H1 (cell line): ENCODE data around the gene RIMS3. TPM values are rescaled to one million over a fixed set of nuclear protein-coding genes. Genes with fewer than 3 reads are reported as not detected.

ENCODE experiments used
- CTCF ChIA-PET: fragments of 300-600 bp; sonication (Branson Sonifier 250); formaldehyde crosslinking; loops from one replicate; lab custom pipeline; 2021; ENCODE audit not compliant: partially characterized antibody; lab: Charles Lee
- POLR2A ChIA-PET: fragments of 300-600 bp; sonication (Branson Sonifier 250); formaldehyde crosslinking; loops from one replicate; lab custom pipeline; 2021; ENCODE audit warnings: inconsistent platforms; ENCODE audit not compliant: partially characterized antibody; lab: Charles Lee
- DNase-seq, 2 experiments: peaks; one replicate each; pipeline versions ENCODE4 v3.0.0 to v3.0.0-alpha.2; 2010 to 2022; ENCODE audit warnings: low spot score in 2 of 2, low read depth in 1 of 2, mixed read lengths in 1 of 2
- FAIRE-seq: peaks from 2 replicates; lab custom pipeline; 2011; peaks lifted over from hg19 to GRCh38; lab: Jason Lieb, UNC
- H2AFZ ChIP-seq: 2 replicates; pipeline ENCODE4 v1.8.1; 2012; ENCODE audit warnings: low read length, inconsistent platforms
- H2AK5ac ChIP-seq: 2 replicates; pipeline ENCODE4 v1.6.1; 2013; ENCODE audit warnings: low read depth, low read length
- H2BK120ac ChIP-seq: replicated peaks from 2 replicates; pipeline ENCODE3; 2013; ENCODE audit warnings: low read depth, low read length, inconsistent platforms
- H2BK12ac ChIP-seq: 2 replicates; pipeline ENCODE4 v1.6.1; 2013; ENCODE audit warnings: low read depth, low read length
- H2BK15ac ChIP-seq: 2 replicates; pipeline ENCODE4 v1.6.1; 2013; ENCODE audit warnings: low read length
- H2BK20ac ChIP-seq: 2 replicates; pipeline ENCODE4 v1.6.1; 2013; ENCODE audit warnings: low read length
- H2BK5ac ChIP-seq: 2 replicates; pipeline ENCODE4 v1.6.1; 2013; ENCODE audit warnings: low read depth, low read length
- H3K14ac ChIP-seq: 2 replicates; pipeline ENCODE4 v1.6.1; 2013; ENCODE audit warnings: inconsistent platforms; ENCODE audit not compliant: insufficient read length
- H3K18ac ChIP-seq: 2 replicates; pipeline ENCODE4 v1.6.1; 2013; ENCODE audit warnings: low read length; ENCODE audit errors: extremely low read depth
- H3K23ac ChIP-seq: 2 replicates; pipeline ENCODE4 v1.6.1; 2013; ENCODE audit warnings: inconsistent platforms; ENCODE audit not compliant: insufficient read length
- H3K23me2 ChIP-seq: 2 replicates; pipeline ENCODE4 v1.6.1; 2013; ENCODE audit warnings: low read depth, low read length
- H3K27ac ChIP-seq: 2 replicates; pipeline ENCODE4 v1.6.1; 2011; ENCODE audit warnings: low read depth, low read length, inconsistent platforms
- H3K27me3 ChIP-seq, 4 experiments: replicated peaks in 1 of 4; 1 replicate in 1 of 4; 2 replicates in 3 of 4; pipeline versions ENCODE4 v1.6.1 to v1.8.1; 2011 to 2013; ENCODE audit warnings: low read length in 3 of 4, mild to moderate bottlenecking in 3 of 4, inconsistent platforms in 2 of 4, mixed read lengths in 2 of 4, moderate library complexity in 1 of 4; ENCODE audit not compliant: control insufficient read depth in 3 of 4, insufficient read depth in 3 of 4; ENCODE audit errors: extremely low read depth in 1 of 4
- H3K36me3 ChIP-seq, 4 experiments: 2 replicates each; pipeline versions ENCODE4 v1.6.1 to v1.8.1; 2011 to 2013; ENCODE audit warnings: mild to moderate bottlenecking in 4 of 4, low read length in 3 of 4, moderate library complexity in 2 of 4, control low read depth in 1 of 4, inconsistent platforms in 1 of 4; ENCODE audit not compliant: insufficient read depth in 4 of 4, control insufficient read depth in 2 of 4
- H3K4ac ChIP-seq: replicated peaks from 2 replicates; pipeline ENCODE3; 2013; ENCODE audit warnings: low read length, low read depth, mixed read lengths, inconsistent platforms; ENCODE audit not compliant: insufficient read length
- H3K4me1 ChIP-seq, 4 experiments: replicated peaks in 1 of 4; 1 replicate in 1 of 4; 2 replicates in 3 of 4; pipeline versions ENCODE4 v1.6.1 to v1.8.1; 2011 to 2013; ENCODE audit warnings: low read length in 3 of 4, inconsistent platforms in 2 of 4, mixed read lengths in 1 of 4; ENCODE audit not compliant: insufficient read depth in 4 of 4, control insufficient read depth in 3 of 4
- H3K4me2 ChIP-seq, 2 experiments: 2 replicates each; pipeline versions ENCODE4 v1.6.1 to v1.8.1; 2011 to 2013; ENCODE audit warnings: low read depth in 2 of 2, low read length in 2 of 2, control low read depth in 1 of 2, inconsistent platforms in 1 of 2, mild to moderate bottlenecking in 1 of 2; ENCODE audit not compliant: insufficient read depth in 1 of 2
- H3K4me3 ChIP-seq, 4 experiments: fragments of 200-600, 300-600 bp in 1 of 4; sonication (generic), shearing (Covaris generic), sonication (Bioruptor Twin) in 1 of 4; 2 replicates each; pipeline versions ENCODE4 v1.5.1 to v1.8.1; 2011 to 2016; ENCODE audit warnings: low read length in 4 of 4, low read depth in 3 of 4, control low read depth in 2 of 4, inconsistent platforms in 2 of 4, mild to moderate bottlenecking in 2 of 4, mixed read lengths in 1 of 4, moderate library complexity in 1 of 4; ENCODE audit not compliant: insufficient read depth in 2 of 4; ENCODE audit errors: extremely low read depth in 1 of 4
- H3K56ac ChIP-seq: replicated peaks from 2 replicates; pipeline ENCODE3; 2013; ENCODE audit warnings: low read depth, mild to moderate bottlenecking, mixed read lengths, low read length, inconsistent platforms; ENCODE audit not compliant: insufficient read length
- H3K79me1 ChIP-seq: 2 replicates; pipeline ENCODE4 v1.6.1; 2013; ENCODE audit warnings: low read depth, low read length, control low read depth
- H3K79me2 ChIP-seq, 2 experiments: 2 replicates each; pipeline versions ENCODE4 v1.6.1 to v1.8.1; 2012 to 2013; ENCODE audit warnings: low read length in 2 of 2, mild to moderate bottlenecking in 2 of 2, inconsistent platforms in 1 of 2; ENCODE audit not compliant: insufficient read depth in 2 of 2, control insufficient read depth in 1 of 2
- H3K9ac ChIP-seq, 4 experiments: replicated peaks in 1 of 4; 1 replicate in 1 of 4; 2 replicates in 3 of 4; pipeline versions ENCODE4 v1.6.1 to v1.8.1; 2011 to 2013; ENCODE audit warnings: low read depth in 3 of 4, low read length in 3 of 4, control low read depth in 2 of 4, mild to moderate bottlenecking in 2 of 4, moderate library complexity in 2 of 4, inconsistent platforms in 1 of 4; ENCODE audit errors: extremely low read depth in 1 of 4
- H3K9me3 ChIP-seq, 2 experiments: 2 replicates each; pipeline versions ENCODE4 v1.6.1 to v1.8.1; 2012 to 2013; ENCODE audit warnings: mild to moderate bottlenecking in 2 of 2, moderate library complexity in 2 of 2, control low read depth in 1 of 2, inconsistent platforms in 1 of 2, low read depth in 1 of 2, low read length in 1 of 2, mixed read lengths in 1 of 2; ENCODE audit not compliant: insufficient read depth in 2 of 2
- H4K20me1 ChIP-seq, 2 experiments: replicated peaks in 1 of 2; 2 replicates each; pipeline versions ENCODE3 to v1.8.1; 2011 to 2013; ENCODE audit warnings: inconsistent platforms in 2 of 2, low read length in 2 of 2, mild to moderate bottlenecking in 1 of 2; ENCODE audit not compliant: insufficient read depth in 2 of 2, control insufficient read depth in 1 of 2
- H4K5ac ChIP-seq: 2 replicates; pipeline ENCODE4 v1.6.1; 2013; ENCODE audit warnings: low read length, low read depth, mixed read lengths, inconsistent platforms; ENCODE audit not compliant: insufficient read length
- H4K8ac ChIP-seq: 2 replicates; pipeline ENCODE4 v1.8.0; 2013; ENCODE audit warnings: mild to moderate bottlenecking, moderate library complexity, low read length, inconsistent platforms; ENCODE audit not compliant: insufficient read depth; ENCODE audit errors: extremely low read depth
- H4K91ac ChIP-seq: replicated peaks from 2 replicates; pipeline ENCODE3; 2013; ENCODE audit warnings: low read length, mixed read lengths, inconsistent platforms; ENCODE audit not compliant: insufficient read length
- HDAC6 ChIP-seq: IDR thresholded peaks from one replicate; pipeline ENCODE4 v1.7.1; 2012; ENCODE audit warnings: low read depth, mild to moderate bottlenecking, inconsistent platforms, low read length, moderate library complexity
- JUN ChIP-seq: IDR thresholded peaks from 2 replicates; pipeline ENCODE4 v1.6.1; 2011; ENCODE audit warnings: low read depth, mild to moderate bottlenecking, improper control_type of control experiment, low read length
- JUND ChIP-seq: IDR thresholded peaks from 2 replicates; pipeline ENCODE4 v1.6.1; 2011; ENCODE audit warnings: mild to moderate bottlenecking, improper control_type of control experiment, low read length
- KDM1A ChIP-seq: fragments of 200-600, 300-600 bp; sonication (generic); IDR thresholded peaks from 2 replicates; pipeline ENCODE4 v1.7.1; 2016; ENCODE audit warnings: mild to moderate bottlenecking, low read length, borderline replicate concordance
- RAD21 ChIP-seq, 2 experiments: IDR thresholded peaks in 1 of 2; conservative IDR thresholded peaks in 1 of 2; 2 replicates each; pipeline ENCODE4 v1.6.1; 2011; ENCODE audit warnings: low read depth in 2 of 2, low read length in 2 of 2, improper control_type of control experiment in 1 of 2, inconsistent platforms in 1 of 2, mild to moderate bottlenecking in 1 of 2, moderate library complexity in 1 of 2
- SAP30 ChIP-seq: fragments of 300-600 bp; sonication (generic); IDR thresholded peaks from 2 replicates; pipeline ENCODE4 v1.7.1; 2012; ENCODE audit warnings: low read length, moderate library complexity, mild to moderate bottlenecking, inconsistent platforms; ENCODE audit not compliant: insufficient read depth, insufficient replicate concordance
- SIX5 ChIP-seq: IDR thresholded peaks from 2 replicates; pipeline ENCODE4 v1.6.1; 2011; ENCODE audit warnings: mild to moderate bottlenecking, low read depth, low read length
- SRF ChIP-seq: IDR thresholded peaks from 2 replicates; pipeline ENCODE4 v1.6.1; 2011; ENCODE audit warnings: mild to moderate bottlenecking, low read depth, low read length, moderate library complexity
- SUZ12 ChIP-seq: fragments of 200-600 bp; sonication (generic); IDR thresholded peaks from 2 replicates; pipeline ENCODE4 v1.6.1; 2012; ENCODE audit warnings: mild to moderate bottlenecking, inconsistent platforms, low read length, moderate library complexity, mixed read lengths
- WGBS, 2 experiments: shearing (Covaris generic) in 1 of 2; methylation state at CpG; one replicate each; pipeline versions ENCODE4 v1.1.6 to v1.1.7; 2013 to 2015; ENCODE audit warnings: low lambda C conversion rate in 2 of 2, mixed read lengths in 2 of 2, inconsistent platforms in 1 of 2, low coverage in 1 of 2, missing lambda C conversion rate in 1 of 2; ENCODE audit not compliant: insufficient replicate concordance in 2 of 2, insufficient coverage in 1 of 2, insufficient read length in 1 of 2; ENCODE audit errors: extremely low coverage in 1 of 2, missing lambda C conversion rate in 1 of 2; 5-methylcytosine and 5-hydroxymethylcytosine counted together
- polyA plus RNA-seq, 7 experiments: library from polyadenylated mRNA; depleted of rRNA in 3 of 7; stranded (reverse) in 5 of 7; unstranded in 2 of 7; fragments of >200 nt in 5 of 7; fragments of 200-250 nt in 2 of 7; gene quantifications; 1 replicate in 5 of 7; 2 replicates in 1 of 7; 4 replicates in 1 of 7; pipeline versions ENCODE4 v1.2.1 to v1.2.3, GENCODE V29; 2011 to 2013; ENCODE audit warnings: missing spikeins in 2 of 7, mixed read lengths in 2 of 7
- total RNA-seq: library from RNA; stranded (reverse); fragmentation: NEBNext Ultra II Directional; extraction: Animal tissue kit (Norgen Biotek cat#: 25700); gene quantifications from 2 replicates; pipeline ENCODE4 v1.2.1, GENCODE V29; 2021
- TF ChIP-seq, protein P1 (sequence below), 3 experiments: IDR thresholded peaks; 1 replicate in 2 of 3; 2 replicates in 1 of 3; pipeline versions ENCODE4 v1.5.1 to v1.6.1; 2011; ENCODE audit warnings: low read length in 3 of 3, mild to moderate bottlenecking in 3 of 3, inconsistent platforms in 2 of 3, low read depth in 1 of 3, moderate library complexity in 1 of 3; ENCODE audit not compliant: insufficient read depth in 1 of 3; ENCODE audit errors: control extremely low read depth in 1 of 3
- TF ChIP-seq, protein P2 (sequence below): IDR thresholded peaks from 2 replicates; pipeline ENCODE4 v1.6.1; 2012; ENCODE audit warnings: inconsistent platforms

RIMS3 gene
- total and polyA plus RNA-seq, 2 of the 8 experiments (the other 6 are each of a cell fraction or from before 2014, with no cell fraction given), result 13.3 to 20.6 TPM

- Histone ChIP-seq H3K27me3 (no peaks in the 10 kb centered on the region; a peak in 1 of 7 replicates), H3K23me2 (no peaks in the 10 kb centered on the region), H3K4ac (no peak overlapping the region), H3K14ac (no peak overlapping the region), H3K18ac (no peak overlapping the region), H3K23ac (no peak overlapping the region), H4K91ac (no peak overlapping the region), H3K4me1 (no peaks in the 10 kb centered on the region), H3K4me3 (no peak overlapping the region), H2BK15ac (no peak overlapping the region), H3K56ac (no peak overlapping the region), H4K8ac (no peak overlapping the region), H2BK120ac (no peak overlapping the region), H4K5ac (no peak overlapping the region), H3K9ac (no peak overlapping the region), H2AK5ac (no peak overlapping the region), H2BK5ac (no peak overlapping the region), H2AFZ (no peak overlapping the region), H3K79me2 (no peaks in the 10 kb centered on the region), H3K36me3 (peaks cover 0 to 5% (median 0%) of the 10 kb centered on the region in 4 experiments; a peak in 2 of 8 replicates), H3K9me3 (no peaks in the 10 kb centered on the region), H3K4me2 (no peak overlapping the region), H2BK12ac (no peak overlapping the region), H4K20me1 (no peaks in the 10 kb centered on the region), H2BK20ac (no peak overlapping the region), H3K79me1 (no peaks in the 10 kb centered on the region), H3K27ac (no peak overlapping the region)
- 84% methylated on average over 4 of the region's 4 CpGs; no CpG with 5 or more reads in 1 of the 2 experiments for WGBS, 2 experiments
- POLR2A ChIA-PET, result interaction anchor here (0.8 to 2.0 kb wide), 3 partner anchors 12 to 67 kb away, joined by 3 to 6 read pairs (median 3); partner anchors contain the start of gene NFYC
- FAIRE-seq (no peak), DNase-seq (no peak)
- TF ChIP-seq JUND (no peak), KDM1A (no peak), RAD21 (IDR thresholded peaks at IDR 0.05 in 1 of 2, conservative IDR thresholded peaks at IDR 0.05 in 1 of 2; ENCODE audit: low read depth in 2 of 2, low read length in 2 of 2) (peak; percentile 57 to 63), HDAC6 (no peak), SIX5 (no peak), SRF (no peak), SAP30 (no peak), JUN (no peak), SUZ12 (no peak)
- TF ChIP-seq, protein P1, sequence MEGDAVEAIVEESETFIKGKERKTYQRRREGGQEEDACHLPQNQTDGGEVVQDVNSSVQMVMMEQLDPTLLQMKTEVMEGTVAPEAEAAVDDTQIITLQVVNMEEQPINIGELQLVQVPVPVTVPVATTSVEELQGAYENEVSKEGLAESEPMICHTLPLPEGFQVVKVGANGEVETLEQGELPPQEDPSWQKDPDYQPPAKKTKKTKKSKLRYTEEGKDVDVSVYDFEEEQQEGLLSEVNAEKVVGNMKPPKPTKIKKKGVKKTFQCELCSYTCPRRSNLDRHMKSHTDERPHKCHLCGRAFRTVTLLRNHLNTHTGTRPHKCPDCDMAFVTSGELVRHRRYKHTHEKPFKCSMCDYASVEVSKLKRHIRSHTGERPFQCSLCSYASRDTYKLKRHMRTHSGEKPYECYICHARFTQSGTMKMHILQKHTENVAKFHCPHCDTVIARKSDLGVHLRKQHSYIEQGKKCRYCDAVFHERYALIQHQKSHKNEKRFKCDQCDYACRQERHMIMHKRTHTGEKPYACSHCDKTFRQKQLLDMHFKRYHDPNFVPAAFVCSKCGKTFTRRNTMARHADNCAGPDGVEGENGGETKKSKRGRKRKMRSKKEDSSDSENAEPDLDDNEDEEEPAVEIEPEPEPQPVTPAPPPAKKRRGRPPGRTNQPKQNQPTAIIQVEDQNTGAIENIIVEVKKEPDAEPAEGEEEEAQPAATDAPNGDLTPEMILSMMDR (IDR thresholded peaks at IDR 0.05; ENCODE audit: control extremely low read depth in 1 of 3, insufficient read depth in 1 of 3, low read depth in 1 of 3, low read length in 3 of 3), result peak; percentile 53 to 60 (median 58)
- TF ChIP-seq, protein P2, sequence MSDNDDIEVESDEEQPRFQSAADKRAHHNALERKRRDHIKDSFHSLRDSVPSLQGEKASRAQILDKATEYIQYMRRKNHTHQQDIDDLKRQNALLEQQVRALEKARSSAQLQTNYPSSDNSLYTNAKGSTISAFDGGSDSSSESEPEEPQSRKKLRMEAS, result no peak
- CTCF ChIA-PET, result interaction anchor here (0.6 to 24.9 kb wide), 20 partner anchors 8 to 326 kb away, joined by 3 to 684 read pairs (median 4); partner anchors contain the start of genes NFYC and RIMS3
These were observed 40.4 kb downstream of the RIMS3 start for GRCh38 chr1:40625076-40625475.
